Cardiac fibroblast (primary cell): ENCODE results near the gene IL20RB.

Experiments used
- DNase-seq, 2 donors: peaks; one replicate each; pipeline versions ENCODE4 v3.0.0 to v3.0.0-alpha.2; 2010; ENCODE audit warnings: low read depth in 2 of 2
- H3K4me3 ChIP-seq, 2 donors: replicated peaks in 1 of 2; 1 replicate in 1 of 2; 2 replicates in 1 of 2; pipeline ENCODE4 v1.5.1; 2011; ENCODE audit warnings: low read depth in 2 of 2, low read length in 2 of 2, mild to moderate bottlenecking in 2 of 2, moderate library complexity in 1 of 2
- TF ChIP-seq, protein P1 (sequence below): IDR thresholded peaks from one replicate; pipeline ENCODE4 v1.5.1; 2011; ENCODE audit warnings: low read depth, mild to moderate bottlenecking, low read length, inconsistent platforms

IL20RB gene

DNA sequence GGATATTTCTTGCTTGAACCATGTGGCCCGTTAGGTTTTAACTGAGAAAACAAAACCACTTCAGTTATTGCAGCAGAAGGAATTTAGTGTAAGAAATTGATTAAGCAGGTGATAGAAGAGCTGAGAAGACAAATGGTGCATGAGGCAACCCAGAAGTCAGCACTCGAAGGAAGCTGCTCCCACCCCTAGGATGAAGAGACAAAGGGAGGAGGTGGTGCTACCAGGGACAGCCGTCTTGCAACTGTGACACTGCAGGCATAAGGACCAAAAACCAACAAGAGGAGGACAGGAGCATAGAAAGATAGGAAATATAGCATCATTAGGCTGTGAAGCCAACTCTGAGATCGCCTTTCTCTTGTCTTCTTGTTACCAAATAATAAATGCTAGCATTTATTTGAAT, 89.0 kb downstream of the IL20RB start:
- DNase-seq = no peak
- TF ChIP-seq, protein P1, sequence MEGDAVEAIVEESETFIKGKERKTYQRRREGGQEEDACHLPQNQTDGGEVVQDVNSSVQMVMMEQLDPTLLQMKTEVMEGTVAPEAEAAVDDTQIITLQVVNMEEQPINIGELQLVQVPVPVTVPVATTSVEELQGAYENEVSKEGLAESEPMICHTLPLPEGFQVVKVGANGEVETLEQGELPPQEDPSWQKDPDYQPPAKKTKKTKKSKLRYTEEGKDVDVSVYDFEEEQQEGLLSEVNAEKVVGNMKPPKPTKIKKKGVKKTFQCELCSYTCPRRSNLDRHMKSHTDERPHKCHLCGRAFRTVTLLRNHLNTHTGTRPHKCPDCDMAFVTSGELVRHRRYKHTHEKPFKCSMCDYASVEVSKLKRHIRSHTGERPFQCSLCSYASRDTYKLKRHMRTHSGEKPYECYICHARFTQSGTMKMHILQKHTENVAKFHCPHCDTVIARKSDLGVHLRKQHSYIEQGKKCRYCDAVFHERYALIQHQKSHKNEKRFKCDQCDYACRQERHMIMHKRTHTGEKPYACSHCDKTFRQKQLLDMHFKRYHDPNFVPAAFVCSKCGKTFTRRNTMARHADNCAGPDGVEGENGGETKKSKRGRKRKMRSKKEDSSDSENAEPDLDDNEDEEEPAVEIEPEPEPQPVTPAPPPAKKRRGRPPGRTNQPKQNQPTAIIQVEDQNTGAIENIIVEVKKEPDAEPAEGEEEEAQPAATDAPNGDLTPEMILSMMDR = no peak

DNA sequence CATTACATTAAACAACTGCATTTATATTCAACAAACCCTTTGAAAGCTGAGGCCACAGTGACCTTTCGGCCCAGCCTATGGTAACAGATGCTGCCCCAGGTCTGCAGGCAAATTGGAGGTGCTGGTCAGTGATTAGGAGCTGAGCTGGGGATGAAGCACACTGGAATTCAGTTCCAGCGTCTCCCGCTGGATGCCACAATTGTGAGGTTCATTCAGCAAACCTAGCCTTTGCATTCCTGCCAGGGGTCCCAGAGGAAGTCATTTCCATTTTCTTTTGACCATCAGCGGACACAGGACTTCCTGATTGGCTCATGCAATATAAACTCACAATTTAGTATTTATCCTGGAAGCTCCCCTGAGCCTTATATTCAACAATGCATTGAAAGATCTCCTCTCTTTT, 89.5 kb downstream of the IL20RB start:
- H3K4me3 ChIP-seq = no peak overlapping the region
- no peak for DNase-seq
- TF ChIP-seq, protein P1 = no peak

More for the DNA sequence above, 89.0 kb downstream of the IL20RB start:
- H3K4me3 ChIP-seq = no peak overlapping the region

DNA sequence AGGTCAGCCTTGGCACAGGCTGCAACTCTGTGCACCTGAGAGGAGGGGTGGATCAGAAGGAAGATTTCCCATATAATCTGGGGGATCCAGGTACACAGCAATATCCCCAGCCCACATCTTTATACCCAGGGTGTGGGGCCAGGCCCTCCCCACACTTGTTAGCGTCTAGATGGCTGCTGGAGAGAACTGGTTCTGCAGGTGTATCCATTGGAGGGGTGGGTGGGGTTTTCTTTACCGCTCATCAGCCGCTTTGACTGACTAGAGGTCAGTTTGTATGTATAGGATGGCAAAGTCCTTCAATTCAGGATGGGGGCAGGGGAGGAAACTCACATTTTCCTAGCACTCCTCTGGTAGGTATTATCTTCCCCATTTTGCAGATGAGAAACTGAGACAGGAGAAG, 92.5 kb downstream of the IL20RB start:
- TF ChIP-seq, protein P1 = no peak
- DNase-seq = no peak
- no peak overlapping the region for H3K4me3 ChIP-seq

DNA sequence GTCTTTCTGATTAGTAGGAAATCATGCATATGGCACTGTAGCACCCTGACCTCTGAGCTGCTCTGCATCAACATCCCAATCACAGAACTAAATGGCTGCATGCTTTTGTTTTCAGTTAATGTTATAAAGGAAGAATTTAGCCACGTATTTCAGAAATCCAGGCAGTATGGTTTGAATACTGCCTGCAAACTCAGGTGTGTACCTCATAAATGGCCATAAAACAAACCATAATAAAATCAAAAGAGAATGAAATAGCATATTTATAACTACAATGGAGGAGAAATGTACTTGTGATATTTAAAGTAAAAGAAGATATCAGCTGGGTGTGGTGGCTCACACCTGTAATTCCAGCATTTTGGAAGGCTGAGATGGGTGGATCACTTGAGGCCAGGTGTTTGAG, 94.5 kb downstream of the IL20RB start:
- H3K4me3 ChIP-seq = no peak overlapping the region
- no peak for DNase-seq
- TF ChIP-seq, protein P1 = no peak
